SKM-1 (cell line): ENCODE data around the gene ME3.

Experiments used
- DNase-seq: peaks from one replicate; lab custom pipeline; 2025; ENCODE audit not compliant: unreplicated experiment; lab: John Stamatoyannopoulos, UW

ME3 gene

GRCh38 chr11:86693518-86693917 is 21.1 kb upstream of the ME3 start:
- no peak for DNase-seq

GRCh38 chr11:86692746-86693145 is 20.3 kb upstream of the ME3 start:
- no peak for DNase-seq

- DNase-seq, result no peak
Measured at GRCh38 chr11:86692317-86692716, 19.9 kb upstream of the ME3 start.

- peak; percentile 59 for DNase-seq
Measured at GRCh38 chr11:86688398-86689179, 16.2 kb upstream of the ME3 start.

- no peak for DNase-seq
Measured at GRCh38 chr11:86687185-86687778, 14.9 kb upstream of the ME3 start.

DNA sequence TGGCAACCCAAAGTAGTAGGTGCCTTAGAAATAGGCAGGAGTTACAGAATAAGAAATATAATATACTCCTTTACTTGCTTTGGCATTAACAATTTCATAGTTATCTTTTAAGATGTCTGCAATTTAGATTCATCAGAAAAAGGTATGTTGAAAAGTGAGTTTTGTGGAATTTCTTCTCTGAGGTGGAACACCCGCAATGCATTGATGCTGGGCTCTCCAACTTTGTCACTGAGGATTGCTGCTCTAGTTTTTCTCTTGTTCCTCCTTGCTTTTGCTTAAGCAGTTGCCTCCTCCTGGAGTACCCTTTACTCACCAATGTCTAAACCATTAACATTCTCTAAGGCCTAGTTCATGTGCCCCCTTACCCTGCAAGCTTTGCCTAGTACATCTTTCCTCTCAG is 14.1 kb upstream of the ME3 start:
- DNase-seq, result no peak

GRCh38 chr11:86681483-86681756 is 9.0 kb upstream of the ME3 start:
- DNase-seq, result no peak

GRCh38 chr11:86680716-86681482 is 8.5 kb upstream of the ME3 start:
- DNase-seq, result no peak

GRCh38 chr11:86678823-86679222 is 6.4 kb upstream of the ME3 start:
- no peak for DNase-seq

DNA sequence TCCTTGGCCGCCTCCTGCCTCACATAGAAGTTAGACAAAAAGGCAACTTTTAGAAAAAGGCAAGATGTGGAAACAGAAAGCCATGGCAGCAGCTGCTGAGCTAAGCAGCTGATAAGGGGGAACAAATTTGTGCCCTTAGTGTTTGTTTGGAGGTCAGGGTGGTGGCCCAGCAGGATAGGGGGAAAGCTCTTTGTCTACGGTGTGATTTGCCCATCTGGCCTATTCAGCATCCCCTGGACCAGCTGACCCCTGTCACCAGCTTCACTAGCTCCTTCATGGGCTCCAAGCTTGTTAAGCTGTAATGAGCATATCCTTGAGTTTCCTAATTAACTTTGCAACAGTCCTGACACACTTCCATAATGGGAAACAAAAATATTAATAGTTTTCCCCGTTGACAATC is 5.9 kb upstream of the ME3 start:
- DNase-seq, result no peak

GRCh38 chr11:86676533-86677154 is 4.2 kb upstream of the ME3 start:
- peak; percentile 14 for DNase-seq

- no peak for DNase-seq
Measured at GRCh38 chr11:86676010-86676409, 3.6 kb upstream of the ME3 start.

DNA sequence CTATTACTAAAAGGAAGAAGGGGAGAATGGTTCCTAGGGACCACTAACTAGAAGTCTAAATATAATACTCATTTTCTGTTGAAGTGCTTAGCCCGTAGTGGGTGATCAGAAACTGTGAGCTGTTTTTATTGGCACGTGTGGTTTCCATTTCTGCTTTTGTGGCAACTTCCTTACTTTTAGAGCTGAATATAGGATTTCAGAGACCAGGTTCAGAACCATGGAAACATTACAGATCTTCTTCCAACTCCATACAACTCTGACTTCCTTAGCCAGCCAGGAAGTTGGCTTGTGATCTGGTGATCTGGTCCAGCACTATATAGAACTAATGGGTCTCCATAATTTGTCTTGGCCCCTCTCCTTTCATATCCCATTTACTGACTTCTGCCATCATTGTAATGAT is 2.6 kb upstream of the ME3 start:
- peak; percentile 25 for DNase-seq

DNA sequence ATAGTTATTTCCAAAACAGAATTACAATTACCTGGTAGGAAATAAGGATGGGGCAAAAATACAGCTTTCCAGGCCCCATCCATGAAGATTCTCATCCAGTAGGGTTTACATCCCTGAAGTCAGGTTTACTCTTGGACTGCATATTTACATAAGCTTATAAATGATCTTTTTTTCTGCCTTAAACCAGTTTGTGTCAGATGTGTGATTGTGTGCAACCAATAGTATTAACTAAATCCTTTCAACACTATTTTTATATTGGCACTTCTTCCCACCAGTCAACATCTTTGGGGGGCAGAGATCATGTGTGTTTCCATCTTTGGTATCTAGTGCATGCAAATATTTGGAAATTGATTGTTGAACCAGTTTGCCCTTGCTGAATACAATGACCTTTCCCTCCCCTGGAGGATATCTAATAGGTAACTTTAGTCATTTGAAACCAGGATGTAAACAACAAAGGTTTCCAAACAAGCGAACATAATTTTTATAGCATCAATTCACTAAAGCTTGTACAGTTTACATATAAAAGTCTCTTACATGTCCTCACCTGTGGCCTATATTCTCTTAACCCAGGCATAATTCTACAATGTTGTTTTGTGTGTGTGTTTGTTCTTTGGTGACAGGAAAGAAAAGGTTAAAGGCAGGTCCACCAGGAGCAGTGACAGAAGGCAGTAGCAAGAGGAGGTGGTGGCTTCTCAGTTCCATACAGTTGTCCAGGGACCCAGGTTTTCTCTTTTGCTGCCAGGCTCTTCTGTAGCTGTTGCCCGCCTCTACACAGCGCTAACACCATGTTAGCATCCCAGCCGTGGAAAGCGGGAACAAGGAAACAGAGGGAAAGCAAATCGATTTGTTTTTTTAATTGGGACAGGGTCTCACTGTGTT is 1.7 kb upstream of the ME3 start:
- no peak for DNase-seq

- DNase-seq, result no peak
Measured at GRCh38 chr11:86673055-86673843, 833 bp upstream of the ME3 start.

- no peak for DNase-seq
Measured at GRCh38 chr11:86671531-86672006, 847 bp downstream of the ME3 start.

GRCh38 chr11:86670911-86671310 is 1.5 kb downstream of the ME3 start:
- DNase-seq, result no peak

- peak; percentile 71 for DNase-seq
Measured at GRCh38 chr11:86670181-86670580, 2.2 kb downstream of the ME3 start.

- DNase-seq, result no peak
Measured at GRCh38 chr11:86669424-86669823, 3.0 kb downstream of the ME3 start.

- no peak for DNase-seq
Measured at GRCh38 chr11:86668929-86669328, 3.5 kb downstream of the ME3 start.
